ENCODE results near the gene SLCO2A1.

DNA sequence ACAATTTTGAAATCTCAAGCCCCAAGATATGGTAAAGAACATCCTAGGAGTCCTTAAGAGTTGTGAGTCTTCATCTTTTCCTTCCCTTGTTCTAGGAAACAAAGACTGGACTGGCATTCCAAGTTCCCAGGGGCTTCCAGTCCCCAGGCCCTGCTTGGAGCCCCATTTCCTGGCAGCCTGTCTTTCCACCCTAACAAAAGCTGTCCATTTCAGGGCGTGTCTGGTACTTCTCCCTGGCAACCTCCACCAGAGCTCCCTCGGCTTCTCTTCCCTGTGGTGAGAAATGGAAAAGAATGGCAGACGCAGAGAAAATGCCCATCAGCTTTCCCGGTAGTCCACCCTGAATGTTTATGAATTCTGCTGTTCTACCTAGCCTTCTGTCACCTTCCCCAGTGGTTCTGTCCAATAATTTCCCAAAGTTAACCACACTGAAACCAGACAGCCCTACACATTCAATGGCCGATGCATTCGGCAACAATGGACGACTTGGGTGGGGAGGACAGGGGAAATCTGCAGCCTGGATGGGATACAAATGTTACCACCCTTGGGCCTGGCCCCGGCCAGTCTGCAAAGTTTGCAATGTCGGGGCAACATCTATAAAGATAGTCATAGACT lies 140.9 kb downstream of the SLCO2A1 start:
- TF ChIP-seq, protein P1, sequence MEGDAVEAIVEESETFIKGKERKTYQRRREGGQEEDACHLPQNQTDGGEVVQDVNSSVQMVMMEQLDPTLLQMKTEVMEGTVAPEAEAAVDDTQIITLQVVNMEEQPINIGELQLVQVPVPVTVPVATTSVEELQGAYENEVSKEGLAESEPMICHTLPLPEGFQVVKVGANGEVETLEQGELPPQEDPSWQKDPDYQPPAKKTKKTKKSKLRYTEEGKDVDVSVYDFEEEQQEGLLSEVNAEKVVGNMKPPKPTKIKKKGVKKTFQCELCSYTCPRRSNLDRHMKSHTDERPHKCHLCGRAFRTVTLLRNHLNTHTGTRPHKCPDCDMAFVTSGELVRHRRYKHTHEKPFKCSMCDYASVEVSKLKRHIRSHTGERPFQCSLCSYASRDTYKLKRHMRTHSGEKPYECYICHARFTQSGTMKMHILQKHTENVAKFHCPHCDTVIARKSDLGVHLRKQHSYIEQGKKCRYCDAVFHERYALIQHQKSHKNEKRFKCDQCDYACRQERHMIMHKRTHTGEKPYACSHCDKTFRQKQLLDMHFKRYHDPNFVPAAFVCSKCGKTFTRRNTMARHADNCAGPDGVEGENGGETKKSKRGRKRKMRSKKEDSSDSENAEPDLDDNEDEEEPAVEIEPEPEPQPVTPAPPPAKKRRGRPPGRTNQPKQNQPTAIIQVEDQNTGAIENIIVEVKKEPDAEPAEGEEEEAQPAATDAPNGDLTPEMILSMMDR (IDR thresholded peaks at IDR 0.05) = no peak
- TF ChIP-seq POLR2A (IDR thresholded peaks at IDR 0.05) = no peak

Measured in body of pancreas (tissue), 4 donors.